ENCODE data around the gene TBC1D14.

The TBC1D14 gene

GRCh38 chr4:7003176-7003878 lies 93.7 kb downstream of the TBC1D14 start:
- DNase-seq = no peak

- DNase-seq = no peak
Observed at GRCh38 chr4:7003879-7004240, 94.2 kb downstream of the TBC1D14 start.

GRCh38 chr4:7004331-7004730 lies 94.7 kb downstream of the TBC1D14 start:
- no peak for DNase-seq

GRCh38 chr4:7005571-7005970 lies 95.9 kb downstream of the TBC1D14 start:
- DNase-seq = no peak

- no peak for DNase-seq
Observed at GRCh38 chr4:7006411-7006810, 96.8 kb downstream of the TBC1D14 start.

GRCh38 chr4:7007142-7007907 lies 97.7 kb downstream of the TBC1D14 start:
- no peak for DNase-seq

GRCh38 chr4:7007944-7008343 lies 98.3 kb downstream of the TBC1D14 start:
- DNase-seq = no peak

- DNase-seq = no peak
Observed at GRCh38 chr4:7009564-7009963, 99.9 kb downstream of the TBC1D14 start.

GRCh38 chr4:7013175-7013574 lies 103.5 kb downstream of the TBC1D14 start:
- DNase-seq = no peak

GRCh38 chr4:7014815-7015214 lies 105.2 kb downstream of the TBC1D14 start:
- no peak for DNase-seq

GRCh38 chr4:7015383-7016035 lies 105.9 kb downstream of the TBC1D14 start:
- DNase-seq = no peak

GRCh38 chr4:7016086-7016485 lies 106.5 kb downstream of the TBC1D14 start:
- no peak for DNase-seq

GRCh38 chr4:7016512-7016911 lies 106.9 kb downstream of the TBC1D14 start:
- DNase-seq = no peak

GRCh38 chr4:7017446-7018048 lies 107.9 kb downstream of the TBC1D14 start:
- DNase-seq = no peak

- no peak for DNase-seq
Observed at GRCh38 chr4:7018281-7018680, 108.7 kb downstream of the TBC1D14 start.

- no peak for DNase-seq
Observed at GRCh38 chr4:7019367-7019766, 109.7 kb downstream of the TBC1D14 start.

- DNase-seq = no peak
Observed at GRCh38 chr4:7020290-7020689, 110.7 kb downstream of the TBC1D14 start.

- DNase-seq = no peak
Observed at GRCh38 chr4:7020856-7021255, 111.2 kb downstream of the TBC1D14 start.

GRCh38 chr4:7021355-7021754 lies 111.7 kb downstream of the TBC1D14 start:
- no peak for DNase-seq

GRCh38 chr4:7021930-7022664 lies 112.5 kb downstream of the TBC1D14 start:
- no peak for DNase-seq

- no peak for DNase-seq
Observed at GRCh38 chr4:7023486-7023885, 113.9 kb downstream of the TBC1D14 start.

- no peak for DNase-seq
Observed at GRCh38 chr4:7023901-7024300, 114.3 kb downstream of the TBC1D14 start.

GRCh38 chr4:7024336-7024890 lies 114.8 kb downstream of the TBC1D14 start:
- no peak for DNase-seq
